HepG2 (cell line): Measurements from ENCODE around the gene PKLR. TPM values are rescaled to one million over a fixed set of nuclear protein-coding genes. Genes with fewer than 3 reads are reported as not detected.

Experiments used
- BRD4 ChIP-seq: sonication (generic); formaldehyde crosslinking; IDR thresholded peaks from 2 replicates; pipeline ENCODE4 v1.4.0; 2020; ENCODE audit warnings: missing genetic modification reagents
- CC2D1A ChIP-seq: sonication (generic); formaldehyde crosslinking; IDR thresholded peaks from 2 replicates; pipeline ENCODE4 v1.8.1; 2023; ENCODE audit warnings: mild to moderate bottlenecking, missing genetic modification reagents
- GATAD2A ChIP-seq: IDR thresholded peaks from 2 replicates; pipeline ENCODE4 v1.6.1; 2016
- GTF3A ChIP-seq: sonication (generic); formaldehyde crosslinking; conservative IDR thresholded peaks from 2 replicates; pipeline ENCODE4 v1.4.0; 2020; ENCODE audit warnings: mild to moderate bottlenecking, missing genetic modification reagents
- KDM6A ChIP-seq: IDR thresholded peaks from 2 replicates; pipeline ENCODE4 v1.6.1; 2016; ENCODE audit warnings: low read depth
- MLLT10 ChIP-seq: sonication (generic); formaldehyde crosslinking; IDR thresholded peaks from 2 replicates; pipeline ENCODE4 v1.4.0; 2020; ENCODE audit warnings: missing genetic modification reagents
- NFE2 ChIP-seq: sonication (generic); formaldehyde crosslinking; IDR thresholded peaks from 2 replicates; pipeline ENCODE4 v1.4.0; 2020; ENCODE audit warnings: missing genetic modification reagents
- PLRG1 ChIP-seq: fragments of 450-650 bp; conservative IDR thresholded peaks from 2 replicates; pipeline ENCODE4 v1.6.1; 2016
- RFX3 ChIP-seq: IDR thresholded peaks from 2 replicates; pipeline ENCODE4 v1.6.1; 2016; ENCODE audit warnings: missing biosample characterization, missing genetic modification reagents
- SP1 ChIP-seq, 2 experiments: fragments of 450-650 bp in 1 of 2; sonication (generic) in 1 of 2; formaldehyde crosslinking in 1 of 2; IDR thresholded peaks; 2 replicates each; pipeline versions ENCODE4 v1.4.0 to v1.6.1; 2016 to 2020; ENCODE audit warnings: missing genetic modification reagents in 1 of 2
- WIZ ChIP-seq: sonication (generic); formaldehyde crosslinking; IDR thresholded peaks from 2 replicates; pipeline ENCODE4 v1.5.1; 2020; ENCODE audit warnings: mild to moderate bottlenecking, missing genetic modification reagents
- ZC3H4 ChIP-seq: sonication (generic); formaldehyde crosslinking; IDR thresholded peaks from 2 replicates; pipeline ENCODE4 v1.4.0; 2020; ENCODE audit warnings: missing genetic modification reagents, borderline replicate concordance
- ZNF264 ChIP-seq: sonication (generic); formaldehyde crosslinking; IDR thresholded peaks from 2 replicates; pipeline ENCODE4 v1.4.0; 2020; ENCODE audit warnings: missing genetic modification reagents
- ZNF329 ChIP-seq: sonication (generic); formaldehyde crosslinking; IDR thresholded peaks from 2 replicates; pipeline ENCODE4 v1.9.0; 2021; ENCODE audit warnings: low read depth, mild to moderate bottlenecking, missing genetic modification reagents
- ZNF335 ChIP-seq: sonication (generic); formaldehyde crosslinking; IDR thresholded peaks from 2 replicates; pipeline ENCODE4 v1.4.0; 2020; ENCODE audit warnings: missing genetic modification reagents
- ZNF430 ChIP-seq: sonication (generic); formaldehyde crosslinking; IDR thresholded peaks from 2 replicates; pipeline ENCODE4 v1.9.0; 2021; ENCODE audit warnings: mild to moderate bottlenecking, missing genetic modification reagents
- ZNF552 ChIP-seq: sonication (generic); formaldehyde crosslinking; IDR thresholded peaks from 2 replicates; pipeline ENCODE4 v1.9.0; 2022; ENCODE audit warnings: missing genetic modification reagents, mild to moderate bottlenecking, borderline replicate concordance
- ZNF557 ChIP-seq: sonication (generic); formaldehyde crosslinking; IDR thresholded peaks from 2 replicates; pipeline ENCODE4 v1.4.0; 2020; ENCODE audit warnings: missing genetic modification reagents
- ZNF687 ChIP-seq: sonication (generic); formaldehyde crosslinking; IDR thresholded peaks from 2 replicates; pipeline ENCODE4 v1.5.1; 2020; ENCODE audit warnings: mild to moderate bottlenecking, missing genetic modification reagents, moderate library complexity
- ZNF703 ChIP-seq: sonication (generic); formaldehyde crosslinking; IDR thresholded peaks from 2 replicates; pipeline ENCODE4 v1.5.1; 2020; ENCODE audit warnings: missing genetic modification reagents, mild to moderate bottlenecking, moderate library complexity, borderline replicate concordance
- polyA plus RNA-seq, 8 experiments: library from polyadenylated mRNA; depleted of rRNA in 3 of 8; stranded (reverse) in 7 of 8; unstranded in 1 of 8; fragments of >200 nt; fragmentation: Illumina TruSeq in 4 of 8; extraction: Trizol in 4 of 8; gene quantifications; 2 replicates each; pipeline versions ENCODE4 v1.2.1 to v1.2.3, GENCODE V29; 2011 to 2016; ENCODE audit warnings: low read depth in 4 of 8, missing spikeins in 1 of 8, mixed read lengths in 1 of 8; ENCODE audit not compliant: insufficient read depth in 1 of 8
- total RNA-seq, 5 experiments: library from RNA; depleted of rRNA; stranded (reverse); fragments of >200 nt; fragmentation: Illumina TruSeq; extraction: Trizol; gene quantifications; 2 replicates each; pipeline ENCODE4 v1.2.3, GENCODE V29; 2016; ENCODE audit warnings: low read depth in 1 of 5
- TF ChIP-seq, protein P1 (sequence below): fragments of 450-650 bp; IDR thresholded peaks from 2 replicates; pipeline ENCODE4 v1.6.1; 2017
- TF ChIP-seq, protein P2 (sequence below): sonication (generic); formaldehyde crosslinking; IDR thresholded peaks from 2 replicates; pipeline ENCODE4 v1.4.0; 2020; ENCODE audit warnings: low read depth, mild to moderate bottlenecking, missing genetic modification reagents
- TF ChIP-seq, protein P3 (sequence below): sonication (generic); formaldehyde crosslinking; IDR thresholded peaks from 2 replicates; pipeline ENCODE4 v1.9.0; 2021; ENCODE audit warnings: missing genetic modification reagents, mild to moderate bottlenecking, borderline replicate concordance

Gene PKLR
- total and polyA plus RNA-seq, 2 of the 13 experiments (the other 11 are each of a cell fraction or from before 2014, with no cell fraction given), result 10.3 to 29.3 TPM

DNA sequence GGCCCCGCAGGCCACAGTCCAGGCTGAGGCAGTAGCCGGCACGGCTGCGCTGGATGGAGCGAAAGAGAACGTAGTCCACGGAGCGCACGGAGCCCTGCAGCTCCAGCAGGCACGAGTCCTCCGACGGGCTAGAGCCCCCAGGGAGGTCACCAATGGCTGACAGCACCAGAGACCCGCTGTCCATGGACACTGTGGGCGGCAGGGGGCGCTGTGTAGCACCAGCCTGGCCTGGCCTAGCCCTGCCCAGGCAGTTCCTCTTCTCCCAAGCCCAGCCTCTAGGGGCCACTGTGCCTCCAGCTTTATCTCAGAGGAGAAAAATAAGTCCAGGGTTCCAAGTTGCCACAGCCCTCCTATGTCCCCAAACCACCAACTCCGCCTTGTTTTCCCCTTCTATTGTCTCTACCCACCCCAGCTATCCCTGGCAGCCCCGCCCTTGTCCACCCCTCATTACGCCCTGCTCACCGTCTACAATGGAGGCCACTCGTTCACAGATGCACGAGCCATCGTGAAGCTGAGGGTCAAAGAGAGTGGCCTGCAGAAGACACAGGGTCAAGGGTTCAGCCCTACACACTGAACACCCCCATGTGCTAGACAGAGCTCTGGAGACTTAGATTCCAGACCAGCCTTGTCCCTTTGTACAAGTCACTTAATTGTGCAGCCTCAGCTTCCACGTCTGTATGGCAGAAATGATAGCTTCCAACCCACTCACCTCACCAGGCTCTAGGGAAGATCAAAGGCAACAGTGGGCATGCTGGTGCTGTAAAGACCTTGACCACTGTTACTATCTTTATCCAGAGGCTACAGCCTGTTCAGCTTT lies 50.4 kb downstream of the PKLR start (continued):
- TF ChIP-seq ZNF687 (peak; percentile 83), ZNF430 (CRISPR knock-in tag) (no peak), NFE2 (CRISPR knock-in tag) (no peak), ZNF329 (CRISPR knock-in tag) (no peak), ZNF552 (CRISPR knock-in tag) (no peak), MLLT10 (CRISPR knock-in tag) (no peak), GTF3A (CRISPR knock-in tag) (no peak), ZNF557 (0 out of 2 replicates have a peak, but pooled peaks have one; percentile 28), PLRG1 (no peak), BRD4 (no peak; the same call in none of the 2 replicates), KDM6A (no peak), ZNF335 (CRISPR knock-in tag) (no peak), GATAD2A (CRISPR knock-in tag) (no peak; the same call in 1 of the 2 replicates), ZNF264 (CRISPR knock-in tag) (no peak; the same call in 1 of the 2 replicates), CC2D1A (CRISPR knock-in tag) (no peak), WIZ (CRISPR knock-in tag) (no peak), RFX3 (CRISPR knock-in tag) (no peak), ZC3H4 (CRISPR knock-in tag) (no peak), ZNF703 (CRISPR knock-in tag) (no peak), SP1 (IDR thresholded peaks at IDR 0.05) (no peak), SP1 (CRISPR knock-in tag; IDR thresholded peaks at IDR 0.05) (no peak; the same call in 1 of the 2 replicates)
- TF ChIP-seq, protein P1, sequence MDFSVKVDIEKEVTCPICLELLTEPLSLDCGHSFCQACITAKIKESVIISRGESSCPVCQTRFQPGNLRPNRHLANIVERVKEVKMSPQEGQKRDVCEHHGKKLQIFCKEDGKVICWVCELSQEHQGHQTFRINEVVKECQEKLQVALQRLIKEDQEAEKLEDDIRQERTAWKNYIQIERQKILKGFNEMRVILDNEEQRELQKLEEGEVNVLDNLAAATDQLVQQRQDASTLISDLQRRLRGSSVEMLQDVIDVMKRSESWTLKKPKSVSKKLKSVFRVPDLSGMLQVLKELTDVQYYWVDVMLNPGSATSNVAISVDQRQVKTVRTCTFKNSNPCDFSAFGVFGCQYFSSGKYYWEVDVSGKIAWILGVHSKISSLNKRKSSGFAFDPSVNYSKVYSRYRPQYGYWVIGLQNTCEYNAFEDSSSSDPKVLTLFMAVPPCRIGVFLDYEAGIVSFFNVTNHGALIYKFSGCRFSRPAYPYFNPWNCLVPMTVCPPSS, result no peak
- TF ChIP-seq, protein P2, sequence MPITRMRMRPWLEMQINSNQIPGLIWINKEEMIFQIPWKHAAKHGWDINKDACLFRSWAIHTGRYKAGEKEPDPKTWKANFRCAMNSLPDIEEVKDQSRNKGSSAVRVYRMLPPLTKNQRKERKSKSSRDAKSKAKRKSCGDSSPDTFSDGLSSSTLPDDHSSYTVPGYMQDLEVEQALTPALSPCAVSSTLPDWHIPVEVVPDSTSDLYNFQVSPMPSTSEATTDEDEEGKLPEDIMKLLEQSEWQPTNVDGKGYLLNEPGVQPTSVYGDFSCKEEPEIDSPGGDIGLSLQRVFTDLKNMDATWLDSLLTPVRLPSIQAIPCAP, result no peak
- TF ChIP-seq, protein P3, sequence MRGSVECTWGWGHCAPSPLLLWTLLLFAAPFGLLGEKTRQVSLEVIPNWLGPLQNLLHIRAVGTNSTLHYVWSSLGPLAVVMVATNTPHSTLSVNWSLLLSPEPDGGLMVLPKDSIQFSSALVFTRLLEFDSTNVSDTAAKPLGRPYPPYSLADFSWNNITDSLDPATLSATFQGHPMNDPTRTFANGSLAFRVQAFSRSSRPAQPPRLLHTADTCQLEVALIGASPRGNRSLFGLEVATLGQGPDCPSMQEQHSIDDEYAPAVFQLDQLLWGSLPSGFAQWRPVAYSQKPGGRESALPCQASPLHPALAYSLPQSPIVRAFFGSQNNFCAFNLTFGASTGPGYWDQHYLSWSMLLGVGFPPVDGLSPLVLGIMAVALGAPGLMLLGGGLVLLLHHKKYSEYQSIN, result no peak
